ENCODE measurements around the gene VPS9D1.
A peak's percentile ranks its signal among the peaks of the same experiment; 100 is the strongest.
"Not testable (repeated sequence)": the region's sequence is repeated elsewhere in the genome, so short reads cannot be mapped to it uniquely, and the experiment has no call there.

Gene VPS9D1

DNA sequence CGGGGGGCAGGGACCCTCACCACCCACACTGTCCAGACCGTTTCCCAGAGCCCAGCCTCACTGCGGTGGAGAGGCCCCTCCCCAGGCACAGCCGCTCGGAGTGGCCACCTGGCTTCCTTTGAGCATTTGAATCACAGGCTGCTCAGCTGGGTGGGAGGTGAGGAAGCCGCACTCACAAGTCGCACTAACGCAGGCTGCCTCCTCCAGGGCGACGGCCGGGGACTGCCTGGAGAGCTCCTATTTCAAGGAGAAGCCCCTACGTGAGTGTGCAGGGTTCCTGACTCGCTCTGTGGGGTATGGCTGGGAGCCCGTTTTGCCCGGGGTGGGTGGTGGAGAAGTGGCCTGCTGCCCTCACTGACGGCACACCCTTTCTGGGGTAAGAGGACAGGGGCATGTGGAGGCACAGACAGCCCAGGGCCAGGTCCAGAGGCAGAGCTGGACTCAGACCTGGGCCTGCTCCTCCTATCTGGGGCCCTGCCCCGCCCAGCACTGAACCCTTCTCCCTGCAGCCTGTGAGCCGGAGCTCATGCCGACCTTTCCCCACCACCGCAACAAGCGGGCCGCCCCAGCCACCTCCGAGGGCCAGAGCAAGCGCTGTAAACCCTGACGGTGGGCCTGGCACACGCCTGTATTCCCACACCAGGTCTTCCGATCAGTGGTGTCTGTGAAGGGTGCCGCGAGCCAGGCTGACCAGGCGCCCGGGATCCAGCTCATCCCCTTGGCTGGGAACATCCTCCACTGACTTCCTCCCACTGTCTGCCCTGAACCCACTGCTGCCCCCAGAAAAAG is 25.4 kb downstream of the VPS9D1 start:
- DNase-seq: no peak

DNA sequence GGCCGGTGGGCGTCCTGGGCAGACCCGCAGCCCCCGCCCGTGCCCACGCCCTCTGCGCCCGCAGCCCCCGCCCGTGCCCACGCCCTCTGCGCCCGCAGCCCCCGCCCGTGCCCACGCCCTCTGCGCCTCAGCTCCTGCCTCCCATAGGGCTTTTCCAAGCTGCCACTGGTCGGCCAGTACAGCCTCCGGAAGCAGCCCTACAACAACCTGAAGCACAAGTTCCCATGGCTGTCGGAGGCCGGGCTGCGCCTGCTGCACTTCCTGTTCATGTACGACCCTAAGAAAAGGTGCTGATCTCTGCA is 26.0 kb downstream of the VPS9D1 start:
- not testable (repeated sequence) for DNase-seq

DNA sequence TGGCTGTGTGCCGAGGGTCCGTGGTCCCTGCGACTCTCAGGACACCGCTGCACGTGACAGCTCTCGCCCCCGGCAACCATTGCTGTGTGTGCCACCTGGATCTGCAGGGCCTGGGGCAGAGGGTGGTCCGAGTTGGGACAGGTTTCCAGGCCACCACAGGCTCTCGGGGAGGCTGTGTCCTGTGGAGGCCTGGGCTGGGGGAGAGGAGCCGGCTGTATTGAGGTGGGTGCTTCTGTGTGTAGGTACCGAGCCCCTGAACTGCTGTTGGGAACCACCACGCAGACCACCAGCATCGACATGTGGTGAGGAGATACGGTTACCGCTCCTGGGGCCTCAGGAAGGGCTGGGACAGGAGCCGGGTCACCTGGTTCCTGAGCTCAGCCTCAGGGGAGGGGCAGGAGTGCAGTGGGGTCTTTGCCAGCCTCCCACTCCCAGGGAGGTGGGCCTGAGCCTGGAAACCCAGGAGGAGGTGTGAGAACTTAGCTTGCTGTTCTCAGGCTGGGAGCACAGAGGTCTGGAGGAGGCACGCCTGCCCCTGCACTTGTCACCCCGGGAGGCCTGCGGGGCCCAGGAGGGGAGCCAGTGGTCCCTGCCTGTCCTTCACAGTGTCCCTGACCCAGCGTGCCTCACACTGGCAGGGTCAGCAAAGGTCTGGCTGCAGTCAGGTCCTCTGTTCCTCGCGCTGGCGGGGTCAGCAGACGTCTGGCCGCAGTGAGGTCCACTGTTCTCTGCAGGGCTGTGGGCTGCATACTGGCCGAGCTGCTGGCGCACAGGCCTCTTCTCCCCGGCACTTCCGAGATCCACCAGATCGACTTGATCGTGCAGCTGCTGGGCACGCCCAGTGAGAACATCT is 26.5 kb downstream of the VPS9D1 start:
- DNase-seq: no peak

DNA sequence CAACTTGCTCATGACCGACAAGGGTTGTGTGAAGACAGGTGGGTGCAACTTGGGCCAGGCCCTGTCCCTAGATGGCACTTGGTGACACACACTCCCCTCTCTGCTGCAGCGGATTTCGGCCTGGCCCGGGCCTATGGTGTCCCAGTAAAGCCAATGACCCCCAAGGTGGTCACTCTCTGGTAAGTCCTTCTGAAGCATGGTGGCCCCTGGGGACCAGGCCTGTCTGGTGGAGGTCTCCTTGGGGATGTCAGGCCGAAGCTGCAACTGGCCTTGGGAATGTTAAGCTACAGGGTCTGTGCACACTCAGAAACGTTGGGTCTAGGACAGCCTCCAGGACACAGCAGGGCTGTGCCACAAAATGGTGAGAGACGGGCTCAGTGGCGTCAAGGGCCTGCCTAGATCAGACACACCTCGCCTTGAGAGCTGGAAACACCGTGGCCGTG is 27.4 kb downstream of the VPS9D1 start:
- DNase-seq: no peak

DNA sequence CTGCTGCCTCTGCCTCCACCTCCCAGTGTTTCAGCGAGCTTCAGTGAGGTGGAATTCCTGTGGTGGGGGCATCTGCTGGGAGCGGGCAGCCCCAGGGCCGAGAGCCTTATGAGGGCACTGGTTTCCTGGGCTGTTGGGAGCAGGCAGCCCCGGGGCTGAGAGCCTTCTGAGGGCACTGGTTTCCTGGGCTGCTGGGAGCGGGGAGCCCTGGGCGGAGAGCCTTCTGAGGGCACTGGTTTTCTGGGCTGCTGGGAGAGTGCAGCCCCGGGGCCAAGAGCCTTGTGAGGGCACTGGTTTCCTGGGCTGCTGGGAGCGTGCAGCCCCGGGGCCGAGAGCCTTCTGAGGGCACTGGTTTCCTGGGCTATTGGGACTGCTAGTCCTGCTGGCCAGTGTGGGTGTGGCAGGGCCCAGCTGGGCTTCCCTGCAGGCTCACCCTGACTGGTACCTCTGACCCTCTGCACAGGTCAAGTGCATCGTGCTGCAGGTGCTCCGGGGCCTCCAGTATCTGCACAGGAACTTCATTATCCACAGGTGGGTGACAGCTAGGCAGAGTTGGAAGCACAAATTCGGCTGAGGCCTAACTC is 28.6 kb downstream of the VPS9D1 start:
- DNase-seq: no peak

DNA sequence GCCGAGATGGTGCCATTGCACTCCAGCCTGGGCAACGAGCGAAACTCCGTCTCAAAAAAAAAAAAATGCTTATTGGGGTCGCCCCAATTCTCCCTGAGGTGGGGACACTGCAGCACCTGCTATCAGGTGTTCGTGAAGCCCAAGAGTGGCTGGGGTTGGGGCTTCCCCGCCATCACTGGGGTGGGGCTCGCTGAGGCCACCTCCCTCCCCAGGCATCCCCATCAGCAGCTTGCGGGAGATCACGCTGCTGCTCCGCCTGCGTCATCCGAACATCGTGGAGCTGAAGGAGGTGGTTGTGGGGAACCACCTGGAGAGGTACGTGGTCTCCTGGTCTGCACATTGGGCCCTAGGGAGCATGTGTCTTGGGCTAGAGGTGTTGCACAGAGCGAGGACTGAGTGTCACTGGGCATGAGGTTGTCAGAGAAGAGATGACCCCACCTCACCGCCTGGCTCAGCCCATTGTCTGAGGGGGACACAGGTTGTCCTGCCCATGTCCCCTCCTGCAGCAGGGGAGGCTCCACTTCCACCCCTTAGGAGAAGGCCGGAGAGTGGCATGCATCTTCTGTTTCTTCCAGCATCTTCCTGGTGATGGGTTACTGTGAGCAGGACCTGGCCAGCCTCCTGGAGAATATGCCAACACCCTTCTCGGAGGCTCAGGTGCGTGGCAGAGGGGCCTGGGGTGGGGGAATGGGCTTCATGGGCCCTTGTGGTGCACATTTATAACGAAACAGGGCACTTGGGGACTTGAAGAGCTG is 29.3 kb downstream of the VPS9D1 start:
- DNase-seq: no peak

DNA sequence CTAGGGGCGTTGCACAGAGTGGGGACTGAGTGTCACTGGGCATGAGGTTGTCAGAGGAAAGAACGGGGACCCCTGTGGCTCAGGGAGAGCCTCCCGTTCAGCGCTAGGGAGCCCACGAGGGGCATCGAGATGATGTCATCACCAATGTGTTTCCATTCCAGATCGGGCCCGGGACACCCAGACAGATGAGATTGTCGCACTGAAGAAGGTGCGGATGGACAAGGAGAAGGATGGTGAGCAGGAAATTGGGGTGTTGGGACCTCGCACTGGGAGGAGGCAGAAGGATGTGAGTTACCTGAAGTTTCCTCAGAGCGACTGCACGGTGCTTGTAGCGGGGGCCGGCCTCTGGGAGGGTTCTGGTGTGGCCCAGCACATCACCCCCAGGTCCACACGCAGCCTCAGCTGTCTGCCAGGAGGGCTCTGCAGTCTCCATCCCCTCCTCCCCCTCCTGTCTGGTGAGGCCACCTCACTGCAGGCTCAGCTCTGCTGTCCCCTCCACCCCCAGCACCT is 30.3 kb downstream of the VPS9D1 start:
- no peak for DNase-seq

DNA sequence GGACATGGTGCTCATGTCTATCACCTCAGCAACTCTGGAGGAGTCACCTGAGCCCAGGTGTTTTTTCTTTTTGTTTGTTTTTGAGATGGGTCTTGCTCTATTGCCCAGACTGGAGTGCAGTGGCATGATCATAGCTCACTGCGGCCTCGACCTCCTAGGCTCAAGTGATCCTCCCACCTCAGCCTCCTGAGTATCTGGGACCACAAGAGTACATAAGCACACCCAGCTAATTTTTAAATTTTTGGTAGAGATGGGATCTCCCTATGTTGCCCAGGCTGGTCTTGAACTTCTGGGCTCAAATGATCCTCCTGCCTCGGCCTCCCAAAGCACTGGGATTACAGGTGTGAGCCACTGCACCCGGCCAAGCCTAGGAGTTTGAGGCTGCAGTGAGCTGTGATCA is 31.1 kb downstream of the VPS9D1 start:
- DNase-seq: not testable (repeated sequence)

DNA sequence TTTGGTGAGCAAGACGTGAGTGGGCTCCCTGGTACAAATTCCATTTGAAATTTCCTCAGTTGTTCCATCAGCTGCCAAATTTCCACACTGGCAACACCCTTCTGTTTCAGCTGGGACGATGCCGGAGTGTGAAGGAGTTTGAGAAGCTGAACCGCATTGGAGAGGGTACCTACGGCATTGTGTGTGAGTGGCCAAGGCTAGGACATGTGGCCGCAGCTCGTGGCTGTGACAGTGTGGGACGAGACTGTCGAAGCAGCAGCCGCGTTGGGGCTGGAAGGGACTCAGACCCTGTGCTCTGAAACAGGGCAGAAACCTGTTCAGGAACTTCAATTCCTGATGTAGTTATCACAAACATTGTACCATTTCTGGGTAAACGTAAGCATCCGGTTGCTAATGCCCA is 31.6 kb downstream of the VPS9D1 start:
- no peak for DNase-seq

DNA sequence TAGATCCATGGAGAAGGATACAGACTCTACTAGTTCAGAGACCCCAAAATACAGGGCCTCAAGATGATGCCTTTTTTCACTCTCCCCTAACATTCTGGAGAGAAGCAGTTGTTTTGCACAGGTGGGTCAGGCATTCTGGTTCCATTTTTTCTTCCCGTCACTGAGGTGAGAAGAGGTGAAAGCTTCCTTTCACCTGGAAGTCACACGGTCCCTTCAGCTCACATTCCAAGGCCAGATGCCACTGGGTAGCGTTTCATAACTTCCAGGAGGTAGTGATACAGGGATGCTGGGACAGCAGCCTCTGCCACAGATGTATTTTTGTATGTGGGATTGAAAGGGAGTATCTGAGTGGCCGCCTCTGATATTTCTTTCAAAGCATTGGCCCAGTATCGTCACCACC is 32.3 kb downstream of the VPS9D1 start:
- no peak for DNase-seq

DNA sequence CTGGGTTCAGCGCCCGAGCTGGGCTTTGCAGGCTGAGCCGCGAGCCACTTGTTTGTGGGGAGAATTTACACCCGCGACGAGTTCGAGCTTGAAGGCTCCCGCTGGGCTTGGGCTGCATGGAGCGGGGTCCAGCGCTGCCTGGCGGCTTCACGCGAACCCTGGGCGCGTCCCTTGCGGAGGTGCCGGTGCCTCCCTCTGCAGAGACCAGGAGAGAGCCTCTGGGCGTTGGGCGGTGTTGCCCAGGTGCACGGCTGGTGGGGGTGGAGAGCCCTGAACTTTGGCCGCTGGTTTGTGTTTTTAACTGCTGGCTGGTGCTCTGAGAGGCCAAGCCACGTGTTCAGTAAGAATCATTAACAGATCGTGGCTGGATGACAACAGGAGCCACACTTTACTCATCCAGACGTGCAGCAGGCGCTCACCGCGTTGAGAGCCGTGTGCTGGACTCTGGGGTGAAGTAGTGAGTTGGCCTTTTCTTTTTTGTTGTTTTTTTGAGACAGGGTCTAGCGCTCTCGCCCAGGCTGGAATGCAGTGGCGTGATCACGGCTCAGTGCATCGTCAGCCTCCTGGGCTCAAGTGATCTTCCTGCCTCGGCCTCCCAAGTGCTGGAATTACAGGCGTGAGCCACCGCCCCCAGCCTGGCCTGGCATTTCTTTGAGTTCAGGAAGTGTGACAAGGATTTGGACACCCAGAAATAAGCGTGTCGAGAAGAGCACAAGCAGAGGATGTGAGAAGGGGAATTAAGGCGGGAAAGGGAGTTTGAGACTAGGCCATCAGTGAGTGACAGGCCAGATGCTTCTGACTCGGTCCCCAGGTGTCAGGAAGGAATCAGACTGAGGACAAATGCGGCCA is 33.4 kb downstream of the VPS9D1 start:
- peak in 5 of 56 donors; percentile 47 to 73 (median 57) for DNase-seq

DNA sequence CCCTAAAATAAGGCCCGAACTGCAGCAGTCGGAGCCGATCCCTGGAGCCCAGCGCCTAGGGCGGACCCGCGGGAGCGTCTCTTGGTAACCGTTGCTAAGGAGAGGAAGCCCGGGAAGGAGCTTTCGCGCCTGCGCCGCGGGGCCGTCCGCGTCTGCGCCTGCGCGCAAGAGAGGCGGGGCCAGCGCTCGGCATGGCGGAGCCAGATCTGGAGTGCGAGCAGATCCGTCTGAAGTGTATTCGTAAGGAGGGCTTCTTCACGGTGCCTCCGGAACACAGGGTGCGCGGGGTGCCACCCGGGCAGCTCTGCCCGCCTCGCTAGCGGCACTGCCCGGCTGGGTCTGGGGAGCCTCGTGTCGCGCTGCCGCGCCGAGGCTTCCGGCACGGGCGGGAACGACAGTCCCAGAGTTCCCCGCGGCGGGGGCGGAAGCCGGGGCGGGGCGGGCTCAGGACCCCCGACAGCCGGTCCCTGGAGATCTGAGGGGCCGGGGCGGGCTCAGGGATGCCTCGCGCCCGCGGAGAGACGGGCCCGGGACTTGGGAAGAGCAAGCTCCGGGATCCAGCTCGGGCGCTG is 34.1 kb downstream of the VPS9D1 start, which contains the start of gene CDK10:
Gene CDK10 (plus strand): TSS at position 170 of the 572 bp plus-strand sequence. CDS start 22 bp downstream, at position 192.
- peak in 54 of 56 donors; percentile 31 to 94 (median 84) for DNase-seq

DNA sequence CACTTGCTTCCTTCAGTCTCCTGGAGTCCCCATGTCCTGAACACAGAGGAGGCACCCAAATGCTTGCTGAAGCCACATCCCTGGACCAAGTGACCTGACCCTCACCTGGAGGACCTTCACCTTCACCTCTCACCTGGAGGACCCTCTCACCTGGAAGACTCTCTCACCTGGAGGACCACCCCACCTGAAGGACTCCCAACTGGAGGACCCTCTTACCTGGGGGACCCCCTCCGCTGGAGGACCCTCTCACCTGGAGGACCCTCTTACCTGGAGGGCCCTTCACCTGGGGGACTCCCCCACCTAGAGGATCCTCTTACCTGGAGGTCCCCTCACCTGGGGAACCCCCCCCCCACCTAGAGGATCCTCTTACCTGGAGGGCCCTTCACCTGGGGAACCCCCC is 34.8 kb downstream of the VPS9D1 start:
- no peak for DNase-seq

DNA sequence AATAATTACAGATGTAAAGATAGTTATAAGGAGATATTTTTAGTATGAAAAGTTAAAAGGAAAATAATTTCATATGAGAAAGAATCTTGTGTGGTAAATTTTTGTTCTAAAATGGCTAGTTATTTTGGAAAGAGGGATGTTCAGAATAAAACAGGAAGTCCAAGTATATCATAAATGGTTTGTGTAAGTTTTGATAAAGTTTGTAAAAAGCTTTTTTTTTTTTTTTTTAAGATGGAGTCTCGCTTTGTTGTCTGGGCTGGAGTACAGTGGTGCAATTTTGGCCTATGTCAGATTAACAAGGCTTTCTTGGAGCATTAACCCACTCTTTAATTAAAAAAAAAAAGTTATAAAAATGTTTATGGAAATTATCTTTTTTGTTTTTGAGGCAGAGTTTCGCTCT is 42.4 kb downstream of the VPS9D1 start:
- DNase-seq: no peak

DNA sequence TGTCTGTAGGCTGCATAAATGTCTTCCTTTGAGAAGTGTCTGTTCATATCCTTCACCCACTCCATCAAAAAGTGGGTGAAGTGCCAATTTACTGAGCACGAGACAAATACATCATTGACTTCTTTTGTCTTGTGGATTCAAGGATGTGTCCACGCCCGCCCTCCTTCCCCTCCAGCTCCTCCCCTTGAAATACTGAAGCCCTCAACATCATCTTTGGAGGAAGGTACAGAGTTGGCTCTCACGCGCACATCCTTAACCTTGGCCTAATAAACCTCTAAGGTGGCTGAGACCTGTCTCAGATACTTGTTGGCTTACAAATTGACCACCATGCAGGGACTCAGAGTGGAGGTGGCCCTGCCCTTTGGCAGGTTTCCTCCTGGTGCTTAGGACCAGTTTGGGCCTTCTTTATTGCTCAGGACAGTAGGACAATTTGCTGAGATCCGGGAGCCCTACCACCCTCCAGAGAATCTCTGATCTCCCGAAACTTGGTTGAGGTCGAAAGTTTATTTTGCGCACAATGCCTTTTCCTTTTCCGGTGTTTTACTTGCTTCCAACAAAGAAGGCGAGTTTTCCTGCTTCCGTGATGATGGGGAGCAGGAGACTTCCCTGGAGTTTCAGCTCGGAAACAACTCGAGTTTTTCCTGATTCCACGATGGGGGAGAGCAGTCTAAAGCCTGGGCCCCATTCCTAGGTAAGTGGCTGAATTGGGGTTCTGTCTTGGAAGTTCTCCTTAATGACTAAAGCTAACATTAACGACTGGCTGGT is 48.3 kb downstream of the VPS9D1 start:
- no peak for DNase-seq

DNA sequence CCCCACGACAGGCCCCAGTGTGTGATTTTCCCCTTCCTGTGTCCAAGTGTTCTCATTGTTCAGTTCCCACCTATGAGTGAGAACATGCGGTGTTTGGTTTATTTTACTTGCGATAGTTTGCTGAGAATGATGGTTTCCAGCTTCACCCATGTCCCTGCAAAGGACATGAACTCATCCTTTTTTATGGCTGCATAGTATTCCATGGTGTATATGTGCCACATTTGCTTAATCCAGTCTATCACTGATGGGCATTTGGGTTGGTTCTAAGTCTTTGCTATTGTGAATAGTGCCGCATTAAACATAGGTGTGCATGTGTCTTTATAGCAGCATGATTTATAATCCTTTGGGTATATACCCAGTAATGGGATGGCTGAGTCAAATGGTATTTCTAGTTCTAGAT is 49.1 kb downstream of the VPS9D1 start:
- DNase-seq: not testable (repeated sequence)

DNA sequence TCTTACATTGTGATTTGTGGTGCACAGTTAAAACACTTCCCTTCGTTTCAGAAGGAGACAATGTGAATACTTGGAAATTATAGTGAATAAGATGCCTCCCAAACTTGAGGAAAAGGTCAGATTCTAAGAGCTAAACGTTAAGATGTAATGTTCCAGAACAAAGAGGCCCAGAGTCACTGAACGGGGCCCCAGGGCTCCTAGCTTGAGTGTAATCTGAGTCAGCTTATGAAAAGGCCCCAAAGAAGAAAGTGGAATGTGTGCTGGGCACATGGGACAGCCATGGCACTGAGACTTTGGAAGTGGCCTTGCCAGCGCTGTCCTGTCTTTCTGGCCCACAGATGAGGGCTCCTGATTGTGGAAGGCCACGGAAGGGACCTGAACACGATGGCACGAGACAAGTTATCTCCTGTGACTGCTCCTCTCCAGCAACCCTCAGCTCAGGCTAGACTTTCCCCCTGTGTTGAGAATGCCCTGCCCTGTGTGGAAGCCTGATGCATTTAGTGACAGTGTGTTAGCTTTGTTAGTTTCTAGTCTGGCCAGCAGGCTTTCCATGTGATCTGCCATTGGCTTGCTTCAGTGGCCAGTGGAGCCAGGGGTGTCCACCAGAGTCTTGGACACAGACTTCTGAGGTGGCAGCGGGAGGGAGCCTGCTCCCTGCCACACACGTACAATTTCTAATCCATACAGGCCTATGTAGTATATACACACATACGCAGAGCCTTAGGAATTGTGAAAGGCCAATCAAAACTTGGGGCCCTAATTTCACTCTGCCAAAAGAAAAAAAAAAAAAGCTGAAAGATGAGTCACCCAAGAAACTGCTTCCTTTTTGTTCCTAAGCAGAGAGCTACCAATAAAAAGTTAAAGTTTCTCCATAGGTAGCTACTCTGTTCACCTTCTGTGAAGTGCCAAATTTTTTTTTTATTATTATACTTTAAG is 49.9 kb downstream of the VPS9D1 start:
- no peak for DNase-seq

DNA sequence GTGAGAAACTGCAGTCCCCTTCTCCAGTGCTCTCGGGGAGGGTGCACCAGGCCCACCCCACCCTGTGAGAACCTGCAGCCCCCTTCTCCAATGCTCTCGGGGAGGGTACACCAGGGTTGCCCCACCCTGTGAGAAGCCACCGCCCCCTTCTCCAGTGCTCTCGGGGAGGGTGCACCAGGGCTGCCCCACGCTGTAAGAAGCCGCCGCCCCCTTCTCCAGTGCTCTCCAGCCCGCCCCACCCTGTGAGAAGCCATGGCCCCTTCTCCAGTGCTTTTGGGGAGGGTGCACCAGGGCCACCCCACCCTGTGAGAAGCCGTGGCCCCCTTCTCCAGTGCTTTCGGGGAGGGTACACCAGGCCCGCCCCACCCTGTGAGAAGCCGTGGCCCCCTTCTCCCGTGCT is 50.9 kb downstream of the VPS9D1 start:
- DNase-seq: no peak
